H9 (cell line): ENCODE measurements around the gene MAPK4. TPM values are rescaled to one million over a fixed set of nuclear protein-coding genes. Genes with fewer than 3 reads are reported as not detected.

Source experiments
- DNase-seq: peaks from one replicate; pipeline ENCODE4 v3.0.0-alpha.2; 2017
- H2AFZ ChIP-seq: one replicate; pipeline ENCODE4 v1.6.1; 2013; ENCODE audit warnings: mild to moderate bottlenecking, low read length, control low read depth, moderate library complexity
- H2AK5ac ChIP-seq: 2 replicates; pipeline ENCODE4 v1.6.1; 2013; ENCODE audit warnings: low read length, control low read depth, mixed read lengths; ENCODE audit not compliant: insufficient read length
- H2BK120ac ChIP-seq: one replicate; pipeline ENCODE4 v1.6.1; 2013; ENCODE audit warnings: low read depth, mild to moderate bottlenecking, low read length, control low read depth, inconsistent platforms; ENCODE audit not compliant: poor library complexity, severe bottlenecking
- H2BK12ac ChIP-seq: 2 replicates; pipeline ENCODE4 v1.6.1; 2013; ENCODE audit warnings: low read length, control low read depth, mixed read lengths, low read depth; ENCODE audit not compliant: insufficient read length
- H2BK15ac ChIP-seq: 2 replicates; pipeline ENCODE4 v1.6.1; 2013; ENCODE audit warnings: low read depth, low read length, control low read depth
- H2BK20ac ChIP-seq: one replicate; pipeline ENCODE4 v1.6.1; 2013; ENCODE audit warnings: low read depth, mild to moderate bottlenecking, low read length, control low read depth, inconsistent platforms; ENCODE audit not compliant: poor library complexity, severe bottlenecking
- H2BK5ac ChIP-seq: 2 replicates; pipeline ENCODE4 v1.6.1; 2013; ENCODE audit warnings: low read length, control low read depth, mixed read lengths; ENCODE audit not compliant: insufficient read length
- H3K14ac ChIP-seq: 2 replicates; pipeline ENCODE4 v1.6.1; 2013; ENCODE audit warnings: low read length, control low read depth; ENCODE audit not compliant: insufficient read depth
- H3K18ac ChIP-seq: 2 replicates; pipeline ENCODE4 v1.6.1; 2013; ENCODE audit warnings: low read depth, mild to moderate bottlenecking, mixed read lengths, low read length, control low read depth; ENCODE audit not compliant: insufficient read length
- H3K23ac ChIP-seq: 2 replicates; pipeline ENCODE4 v1.6.1; 2013; ENCODE audit warnings: low read length, control low read depth, mixed read lengths, low read depth; ENCODE audit not compliant: insufficient read length
- H3K23me2 ChIP-seq: 2 replicates; pipeline ENCODE4 v1.6.1; 2013; ENCODE audit warnings: low read depth, mild to moderate bottlenecking, mixed read lengths, low read length, control low read depth; ENCODE audit not compliant: insufficient read length, poor library complexity, severe bottlenecking
- H3K27ac ChIP-seq: 2 replicates; pipeline ENCODE4 v1.5.1; 2013; ENCODE audit warnings: low read length, control low read depth, mixed read lengths, low read depth; ENCODE audit not compliant: insufficient read length
- H3K27me3 ChIP-seq: 2 replicates; pipeline ENCODE4 v1.6.1; 2013; ENCODE audit warnings: low read length, control low read depth, inconsistent platforms; ENCODE audit not compliant: insufficient read depth
- H3K4ac ChIP-seq: 2 replicates; pipeline ENCODE4 v1.6.1; 2013; ENCODE audit warnings: low read depth, mild to moderate bottlenecking, control low read depth, inconsistent platforms, low read length, moderate library complexity
- H3K4me1 ChIP-seq: 2 replicates; pipeline ENCODE4 v1.6.1; 2013; ENCODE audit warnings: low read length, control low read depth, inconsistent platforms; ENCODE audit not compliant: insufficient read depth
- H3K4me2 ChIP-seq: 2 replicates; pipeline ENCODE4 v1.6.1; 2013; ENCODE audit warnings: low read length, control low read depth, mixed read lengths; ENCODE audit not compliant: insufficient read length, insufficient read depth
- H3K56ac ChIP-seq: 2 replicates; pipeline ENCODE4 v1.6.1; 2013; ENCODE audit warnings: low read depth, mild to moderate bottlenecking, mixed read lengths, low read length, control low read depth; ENCODE audit not compliant: insufficient read length
- H3K79me1 ChIP-seq: 2 replicates; pipeline ENCODE4 v1.6.1; 2013; ENCODE audit warnings: low read depth, mild to moderate bottlenecking, moderate library complexity, low read length, control low read depth, inconsistent platforms; ENCODE audit not compliant: insufficient read depth, poor library complexity, severe bottlenecking
- H3K79me2 ChIP-seq: 2 replicates; pipeline ENCODE4 v1.6.1; 2013; ENCODE audit warnings: low read length, control low read depth, inconsistent platforms; ENCODE audit not compliant: insufficient read depth
- H3K9ac ChIP-seq: 2 replicates; pipeline ENCODE4 v1.6.1; 2013; ENCODE audit warnings: low read length, control low read depth, mixed read lengths; ENCODE audit not compliant: insufficient read length; ENCODE audit errors: extremely low read depth
- H3K9me3 ChIP-seq: one replicate; pipeline ENCODE4 v1.6.1; 2013; ENCODE audit warnings: low read depth, low read length, inconsistent platforms; ENCODE audit not compliant: control insufficient read depth
- H3T11ph ChIP-seq: one replicate; pipeline ENCODE4 v1.6.1; 2013; ENCODE audit warnings: mild to moderate bottlenecking, low read length, control low read depth, inconsistent platforms
- H4K20me1 ChIP-seq: one replicate; pipeline ENCODE4 v1.6.1; 2013; ENCODE audit not compliant: control insufficient read depth, insufficient read length, insufficient read depth
- H4K5ac ChIP-seq: 2 replicates; pipeline ENCODE4 v1.6.1; 2013; ENCODE audit warnings: low read depth, mild to moderate bottlenecking, mixed read lengths, low read length, control low read depth; ENCODE audit not compliant: insufficient read length
- H4K8ac ChIP-seq: replicated peaks from 2 replicates; pipeline ENCODE4 v1.6.1; 2013; ENCODE audit warnings: low read length, control low read depth, mixed read lengths, low read depth; ENCODE audit not compliant: insufficient read length
- H4K91ac ChIP-seq: 2 replicates; pipeline ENCODE4 v1.6.1; 2013; ENCODE audit warnings: low read depth, mild to moderate bottlenecking, moderate library complexity, mixed read lengths, low read length, control low read depth; ENCODE audit not compliant: insufficient read length
- H3K27ac Mint-ChIP-seq, 3 experiments: 2 replicates in 2 of 3; 3 replicates in 1 of 3; pipeline ENCODE4 v1.8.0; 2020 to 2021; ENCODE audit warnings: mixed read lengths in 3 of 3, mild to moderate bottlenecking in 1 of 3, moderate library complexity in 1 of 3
- H3K27me3 Mint-ChIP-seq: 2 replicates; pipeline ENCODE4 v1.8.0; 2021; ENCODE audit warnings: low read depth, mild to moderate bottlenecking, moderate library complexity, mixed read lengths
- H3K36me3 Mint-ChIP-seq, 3 experiments: 2 replicates in 2 of 3; 3 replicates in 1 of 3; pipeline ENCODE4 v1.8.0; 2020 to 2021; ENCODE audit warnings: low read depth in 3 of 3, mixed read lengths in 3 of 3; ENCODE audit not compliant: insufficient read depth in 1 of 3
- H3K4me1 Mint-ChIP-seq, 2 experiments: 2 replicates each; pipeline ENCODE4 v1.8.0; 2020; ENCODE audit warnings: mixed read lengths in 2 of 2
- H3K4me3 Mint-ChIP-seq, 2 experiments: 2 replicates in 1 of 2; 3 replicates in 1 of 2; pipeline ENCODE4 v1.8.0; 2020 to 2021; ENCODE audit warnings: mild to moderate bottlenecking in 2 of 2, mixed read lengths in 2 of 2, moderate library complexity in 1 of 2
- H3K9me3 Mint-ChIP-seq, 2 experiments: 2 replicates in 1 of 2; 3 replicates in 1 of 2; pipeline ENCODE4 v1.8.0; 2020; ENCODE audit warnings: mild to moderate bottlenecking in 2 of 2, mixed read lengths in 2 of 2, moderate library complexity in 1 of 2
- WGBS: extraction: QIAGEN DNeasy Blood & Tissue Kit; methylation state at CpG from one replicate; pipeline ENCODE4 v1.1.7; 2013; ENCODE audit warnings: missing lambda C conversion rate, low lambda C conversion rate, mixed read lengths; ENCODE audit not compliant: insufficient read length; ENCODE audit errors: extremely low coverage; 5-methylcytosine and 5-hydroxymethylcytosine counted together
- total RNA-seq: library from RNA; stranded (reverse); gene quantifications from 2 replicates; pipeline ENCODE4 v1.2.1, GENCODE V29; 2021
- TF ChIP-seq, protein P1 (sequence below): fragments of 200-600 bp; sonication (generic); conservative IDR thresholded peaks from 3 replicates; pipeline ENCODE4 v1.8.0; 2021; ENCODE audit warnings: antibody characterized with exemption, mild to moderate bottlenecking

The MAPK4 gene
- total RNA-seq, 1 experiment from 2014 or later = 1.6 TPM

DNA sequence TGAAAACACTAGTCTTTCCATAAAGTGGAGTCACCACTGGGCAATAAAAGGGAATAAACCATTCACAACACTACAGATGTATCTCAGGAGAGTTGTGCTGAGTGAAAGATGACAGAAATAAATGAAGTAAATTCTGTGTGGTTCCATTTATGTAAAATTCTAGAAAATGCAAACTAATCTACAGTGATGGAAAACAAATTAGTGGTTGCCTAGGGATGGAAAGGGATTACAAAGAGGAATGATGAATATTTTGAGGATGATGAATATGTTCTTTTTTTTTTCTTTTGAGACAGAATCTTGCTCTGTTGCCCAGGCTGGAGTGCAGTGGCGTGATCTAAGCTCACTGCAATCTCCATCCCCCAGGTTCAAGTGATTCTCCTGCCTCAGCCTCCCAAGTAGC is 123.0 kb downstream of the MAPK4 start:
- H2BK5ac ChIP-seq = no peak overlapping the region
- H3K79me2 ChIP-seq = no peaks in the 10 kb centered on the region
- H3K23ac ChIP-seq = no peak overlapping the region
- no peaks in the 10 kb centered on the region for H3K79me1 ChIP-seq
- no peak overlapping the region for H3K27ac ChIP-seq
- DNase-seq = no peak
- H3K27ac Mint-ChIP-seq = no peak overlapping the region
- H3K4me1 ChIP-seq = no peaks in the 10 kb centered on the region
- no peak overlapping the region for H2BK12ac ChIP-seq
- no peak overlapping the region for H3K56ac ChIP-seq
- no peak overlapping the region for H2BK20ac ChIP-seq
- no peak overlapping the region for H4K8ac ChIP-seq
- H3K9me3 ChIP-seq = no peaks in the 10 kb centered on the region
- H4K20me1 ChIP-seq = no peaks in the 10 kb centered on the region
- H3K27me3 Mint-ChIP-seq = peaks cover 2% of the 10 kb centered on the region; the same call in 1 of the 2 replicates
- no peak overlapping the region for H3K14ac ChIP-seq
- H2AK5ac ChIP-seq = no peak overlapping the region
- H2AFZ ChIP-seq = no peak overlapping the region
- no peak overlapping the region for H3K18ac ChIP-seq
- no peak overlapping the region for H2BK120ac ChIP-seq
- no peak overlapping the region for H4K91ac ChIP-seq
- no peak overlapping the region for H3K4ac ChIP-seq
- no peak overlapping the region for H2BK15ac ChIP-seq
- TF ChIP-seq, protein P1, sequence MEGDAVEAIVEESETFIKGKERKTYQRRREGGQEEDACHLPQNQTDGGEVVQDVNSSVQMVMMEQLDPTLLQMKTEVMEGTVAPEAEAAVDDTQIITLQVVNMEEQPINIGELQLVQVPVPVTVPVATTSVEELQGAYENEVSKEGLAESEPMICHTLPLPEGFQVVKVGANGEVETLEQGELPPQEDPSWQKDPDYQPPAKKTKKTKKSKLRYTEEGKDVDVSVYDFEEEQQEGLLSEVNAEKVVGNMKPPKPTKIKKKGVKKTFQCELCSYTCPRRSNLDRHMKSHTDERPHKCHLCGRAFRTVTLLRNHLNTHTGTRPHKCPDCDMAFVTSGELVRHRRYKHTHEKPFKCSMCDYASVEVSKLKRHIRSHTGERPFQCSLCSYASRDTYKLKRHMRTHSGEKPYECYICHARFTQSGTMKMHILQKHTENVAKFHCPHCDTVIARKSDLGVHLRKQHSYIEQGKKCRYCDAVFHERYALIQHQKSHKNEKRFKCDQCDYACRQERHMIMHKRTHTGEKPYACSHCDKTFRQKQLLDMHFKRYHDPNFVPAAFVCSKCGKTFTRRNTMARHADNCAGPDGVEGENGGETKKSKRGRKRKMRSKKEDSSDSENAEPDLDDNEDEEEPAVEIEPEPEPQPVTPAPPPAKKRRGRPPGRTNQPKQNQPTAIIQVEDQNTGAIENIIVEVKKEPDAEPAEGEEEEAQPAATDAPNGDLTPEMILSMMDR = no peak
- H3K9ac ChIP-seq = no peak overlapping the region
- H4K5ac ChIP-seq = no peak overlapping the region
- no peaks in the 10 kb centered on the region for H3K23me2 ChIP-seq
- peaks cover 6 to 8% of the 10 kb centered on the region in 2 experiments; a peak in 3 of 5 replicates for H3K9me3 Mint-ChIP-seq
- no CpG with 5 or more reads among the region's 1 CpG for WGBS
- H3T11ph ChIP-seq = no peak overlapping the region
- H3K4me3 Mint-ChIP-seq = no peak overlapping the region
- no peaks in the 10 kb centered on the region for H3K27me3 ChIP-seq
- H3K4me1 Mint-ChIP-seq = peaks cover 10 to 14% of the 10 kb centered on the region in 2 experiments
- no peak overlapping the region for H3K4me2 ChIP-seq
- peaks cover 0 to 21% (median 5%) of the 10 kb centered on the region in 3 experiments; a peak in 5 of 7 replicates for H3K36me3 Mint-ChIP-seq
